Measurements from ENCODE around the gene MEIS2.

The MEIS2 gene

GRCh38 chr15:37057831-37058230 lies 42.5 kb downstream of the MEIS2 start:
- ATAC-seq (ENCODE audit: low read depth) (no peak), DNase-seq (ENCODE audit: low spot score) (no peak)
- Histone ChIP-seq H3K27ac (ENCODE audit: poor library complexity, severe bottlenecking) (no peak overlapping the region), H3K4me3 (ENCODE audit: severe bottlenecking) (no peak overlapping the region), H3K36me3 (ENCODE audit: low read depth) (no peaks in the 10 kb centered on the region), H3K4me1 (ENCODE audit: insufficient read depth, poor library complexity, severe bottlenecking) (peaks cover 14% of the 10 kb centered on the region), H3K9me3 (ENCODE audit: severe bottlenecking) (no peaks in the 10 kb centered on the region), H3K27me3 (ENCODE audit: insufficient read depth, poor library complexity, severe bottlenecking) (no peaks in the 10 kb centered on the region)
- no peak for TF ChIP-seq CTCF (IDR thresholded peaks at IDR 0.05; ENCODE audit: poor library complexity, severe bottlenecking)

GRCh38 chr15:37057256-37057655 lies 43.1 kb downstream of the MEIS2 start:
- no peak for TF ChIP-seq CTCF (IDR thresholded peaks at IDR 0.05; ENCODE audit: poor library complexity, severe bottlenecking)
- DNase-seq (ENCODE audit: low spot score), result no peak
- Histone ChIP-seq H3K4me3 (ENCODE audit: severe bottlenecking) (no peak overlapping the region), H3K4me1 (ENCODE audit: insufficient read depth, poor library complexity, severe bottlenecking) (peaks cover 14% of the 10 kb centered on the region), H3K36me3 (ENCODE audit: low read depth) (no peaks in the 10 kb centered on the region), H3K27ac (ENCODE audit: poor library complexity, severe bottlenecking) (no peak overlapping the region), H3K9me3 (ENCODE audit: severe bottlenecking) (no peaks in the 10 kb centered on the region), H3K27me3 (ENCODE audit: insufficient read depth, poor library complexity, severe bottlenecking) (no peaks in the 10 kb centered on the region)
- no peak for ATAC-seq (ENCODE audit: low read depth)

GRCh38 chr15:37056177-37057121 lies 43.9 kb downstream of the MEIS2 start:
- no peaks in the 10 kb centered on the region for H3K27me3 ChIP-seq (ENCODE audit: insufficient read depth, poor library complexity, severe bottlenecking)
- no peaks in the 10 kb centered on the region for H3K9me3 ChIP-seq (ENCODE audit: severe bottlenecking)
- H3K36me3 ChIP-seq (ENCODE audit: low read depth), result no peaks in the 10 kb centered on the region
- no peak overlapping the region for H3K27ac ChIP-seq (ENCODE audit: poor library complexity, severe bottlenecking)
- no peak for TF ChIP-seq CTCF (IDR thresholded peaks at IDR 0.05; ENCODE audit: poor library complexity, severe bottlenecking)
- no peak for ATAC-seq (ENCODE audit: low read depth)
- no peak for DNase-seq (ENCODE audit: low spot score)
- H3K4me1 ChIP-seq (ENCODE audit: insufficient read depth, poor library complexity, severe bottlenecking), result peaks cover 14% of the 10 kb centered on the region
- no peak overlapping the region for H3K4me3 ChIP-seq (ENCODE audit: severe bottlenecking)

- Histone ChIP-seq H3K9me3 (ENCODE audit: severe bottlenecking) (no peaks in the 10 kb centered on the region), H3K4me3 (ENCODE audit: severe bottlenecking) (no peak overlapping the region), H3K27ac (ENCODE audit: poor library complexity, severe bottlenecking) (no peak overlapping the region), H3K27me3 (ENCODE audit: insufficient read depth, poor library complexity, severe bottlenecking) (no peaks in the 10 kb centered on the region), H3K4me1 (ENCODE audit: insufficient read depth, poor library complexity, severe bottlenecking) (peaks cover 14% of the 10 kb centered on the region), H3K36me3 (ENCODE audit: low read depth) (no peaks in the 10 kb centered on the region)
- no peak for TF ChIP-seq CTCF (IDR thresholded peaks at IDR 0.05; ENCODE audit: poor library complexity, severe bottlenecking)
- ATAC-seq (ENCODE audit: low read depth) (no peak), DNase-seq (ENCODE audit: low spot score) (no peak)
These were observed 44.9 kb downstream of the MEIS2 start for GRCh38 chr15:37055481-37055880.

- Histone ChIP-seq H3K27me3 (ENCODE audit: insufficient read depth, poor library complexity, severe bottlenecking) (no peaks in the 10 kb centered on the region), H3K4me3 (ENCODE audit: severe bottlenecking) (no peak overlapping the region), H3K4me1 (ENCODE audit: insufficient read depth, poor library complexity, severe bottlenecking) (peaks cover 13% of the 10 kb centered on the region), H3K27ac (ENCODE audit: poor library complexity, severe bottlenecking) (no peak overlapping the region), H3K36me3 (ENCODE audit: low read depth) (no peaks in the 10 kb centered on the region), H3K9me3 (ENCODE audit: severe bottlenecking) (no peaks in the 10 kb centered on the region)
- ATAC-seq (ENCODE audit: low read depth) (no peak), DNase-seq (ENCODE audit: low spot score) (no peak)
- no peak for TF ChIP-seq CTCF (IDR thresholded peaks at IDR 0.05; ENCODE audit: poor library complexity, severe bottlenecking)
These were observed 46.0 kb downstream of the MEIS2 start for GRCh38 chr15:37054336-37054735.

Measured in RWPE2 (cell line).